Upper lobe of left lung (tissue), 6 donors: ENCODE data around the gene TEX50. TPM values are rescaled to one million over a fixed set of nuclear protein-coding genes. Genes with fewer than 3 reads are reported as not detected.
"Not testable (repeated sequence)": the region's sequence is repeated elsewhere in the genome, so short reads cannot be mapped to it uniquely, and the experiment has no call there.

Source experiments
- ATAC-seq, 2 donors: fragments of 200-7000 bp; cut with Tn5 transposase; one replicate each; pipeline ENCODE4 v1.9.1; 2022; ENCODE audit warnings: mild to moderate bottlenecking in 2 of 2, moderate library complexity in 2 of 2; ENCODE audit not compliant: low FRiP score in 2 of 2
- DNase-seq, 2 donors: peaks; one replicate each; pipeline ENCODE4 v3.0.0-alpha.2; 2019 to 2020
- H3K27ac ChIP-seq, 4 donors: fragments of 200-600 bp; sonication (generic); one replicate each; pipeline ENCODE4 v1.5.1; 2016 to 2019
- H3K27me3 ChIP-seq, 4 donors: fragments of 200-600 bp; sonication (generic); one replicate each; pipeline ENCODE4 v1.5.1; 2017 to 2019
- H3K36me3 ChIP-seq, 4 donors: fragments of 200-600 bp; sonication (generic); one replicate each; pipeline ENCODE4 v1.5.1; 2016 to 2019
- H3K4me1 ChIP-seq, 4 donors: fragments of 200-600 bp; sonication (generic); one replicate each; pipeline ENCODE4 v1.5.1; 2018 to 2019
- H3K4me3 ChIP-seq, 4 donors: fragments of 200-600 bp; sonication (generic); one replicate each; pipeline ENCODE4 v1.5.1; 2017 to 2019; ENCODE audit warnings: mild to moderate bottlenecking in 2 of 4, moderate library complexity in 1 of 4
- H3K9me3 ChIP-seq, 4 donors: fragments of 200-600 bp; sonication (generic); one replicate each; pipeline ENCODE4 v1.5.1; 2018 to 2019
- CTCF ChIP-seq, 6 experiments: fragments of 450-650 bp in 4 of 6; fragments of 200-600 bp in 2 of 6; sonication (generic) in 2 of 6; IDR thresholded peaks; one replicate each; pipeline ENCODE4 v1.5.1; 2016 to 2019; ENCODE audit warnings: antibody characterized with exemption in 6 of 6
- EP300 ChIP-seq, 4 donors: sonication (generic); formaldehyde crosslinking; IDR thresholded peaks; one replicate each; pipeline ENCODE4 v1.5.1; 2017; ENCODE audit warnings: antibody characterized with exemption in 4 of 4, control low read depth in 2 of 4
- POLR2A ChIP-seq, 4 donors: fragments of 450-650 bp; IDR thresholded peaks; one replicate each; pipeline ENCODE4 v1.5.1; 2016 to 2017; ENCODE audit warnings: antibody characterized with exemption in 4 of 4, mild to moderate bottlenecking in 2 of 4
- POLR2AphosphoS5 ChIP-seq, 2 donors: sonication (generic); formaldehyde crosslinking; IDR thresholded peaks; one replicate each; pipeline ENCODE4 v1.5.1; 2017; ENCODE audit warnings: antibody characterized with exemption in 2 of 2
- WGBS, 2 donors: methylation state at CpG; one replicate each; pipeline ENCODE4 v1.1.5; 2017 to 2018; 5-methylcytosine and 5-hydroxymethylcytosine counted together
- total RNA-seq, 6 donors: library from RNA; depleted of rRNA in 4 of 6; stranded (reverse); fragments of >200 nt in 4 of 6; gene quantifications; one replicate each; pipeline versions ENCODE4 v1.1.0 to v1.2.1, GENCODE V29; 2016 to 2021
- donor health status: DM: no; HTN: no; CAD: no; lungs with moderate emphysema.
- donor health status: DM: no; HTN: yes; CAD: no; lungs with severe emphysema.

The TEX50 gene, protein sequence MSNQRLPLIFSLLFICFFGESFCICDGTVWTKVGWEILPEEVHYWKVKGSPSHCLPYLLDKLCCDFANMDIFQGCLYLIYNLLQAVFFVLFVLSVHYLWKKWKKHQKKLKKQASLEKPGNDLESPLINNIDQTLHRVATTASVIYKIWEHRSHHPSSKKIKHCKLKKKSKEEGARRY
- total RNA-seq: not detected

- DNase-seq (no peak), ATAC-seq (no peak)
- no peaks in the 10 kb centered on the region for H3K27me3 ChIP-seq
- H3K9me3 ChIP-seq: no peaks in the 10 kb centered on the region
- no peak within 1 kb of the TSS for H3K4me3 ChIP-seq
- no peak for TF ChIP-seq EP300 (IDR thresholded peaks at IDR 0.05)
- TF ChIP-seq POLR2AphosphoS5 (IDR thresholded peaks at IDR 0.05): no peak
- no peaks in the 10 kb centered on the region for H3K36me3 ChIP-seq
- WGBS, 2 donors: 85% methylated on average over 1 of the region's 1 CpG
- no peaks in the 10 kb centered on the region for H3K4me1 ChIP-seq
- H3K27ac ChIP-seq: no peak within 1 kb of the TSS
Observed at GRCh38 chr1:173635116-173635515, at the start of gene TEX50. TSS of gene TEX50 (plus strand) at chr1:173635338. CDS start at chr1:173635522, 184 bp downstream.

DNA sequence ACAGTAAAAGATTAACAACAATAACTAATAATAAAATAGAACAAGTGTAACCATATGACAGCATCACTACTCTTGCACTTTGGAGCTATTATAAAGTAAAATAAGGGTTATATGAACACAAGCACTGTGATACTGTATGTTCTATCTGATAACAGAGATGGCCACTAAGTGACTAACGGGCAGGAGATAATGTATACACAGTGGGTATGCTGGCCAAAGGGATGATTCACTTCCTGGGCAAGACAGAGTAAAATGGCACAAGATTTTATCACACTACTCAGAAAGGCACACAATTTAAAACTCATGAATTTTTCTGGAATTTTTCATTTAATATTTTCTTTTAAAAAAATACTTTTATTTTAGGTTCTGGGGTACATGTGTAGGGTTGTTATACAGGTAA, 44.6 kb upstream of the TEX50 start:
- TF ChIP-seq EP300 (IDR thresholded peaks at IDR 0.05): no peak
- TF ChIP-seq POLR2A (IDR thresholded peaks at IDR 0.05): no peak
- no peak for TF ChIP-seq CTCF (IDR thresholded peaks at IDR 0.05)
- no peak for TF ChIP-seq POLR2AphosphoS5 (IDR thresholded peaks at IDR 0.05)
- DNase-seq (no peak), ATAC-seq (no peak)
- Histone ChIP-seq H3K27ac (no peak overlapping the region), H3K27me3 (no peaks in the 10 kb centered on the region), H3K4me1 (no peaks in the 10 kb centered on the region), H3K36me3 (no peaks in the 10 kb centered on the region), H3K9me3 (no peaks in the 10 kb centered on the region), H3K4me3 (no peak overlapping the region)
- WGBS, 2 donors: 67 to 70% methylated on average over 1 of the region's 1 CpG

DNA sequence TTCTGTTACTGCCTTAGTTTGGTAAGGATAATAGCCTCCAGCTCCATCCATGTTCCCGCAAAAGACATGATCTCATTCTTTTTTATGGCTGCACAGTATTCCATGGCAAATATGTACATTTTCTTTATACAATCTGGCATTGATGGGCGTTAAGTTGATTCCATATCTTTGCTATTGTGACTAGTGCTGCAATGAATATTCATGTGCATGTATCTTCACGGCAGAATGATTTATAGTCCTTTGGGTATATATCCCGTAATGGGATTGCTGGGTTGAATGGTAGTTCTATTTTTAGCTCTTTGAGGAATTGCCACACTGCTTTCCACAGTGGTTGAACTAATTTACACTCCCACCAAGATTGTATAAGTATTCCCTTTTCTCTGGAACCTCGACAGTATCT, 44.0 kb upstream of the TEX50 start:
- H3K36me3 ChIP-seq, H3K27ac ChIP-seq, H3K4me1 ChIP-seq, DNase-seq, ATAC-seq, H3K4me3 ChIP-seq, H3K9me3 ChIP-seq, H3K27me3 ChIP-seq: not testable (repeated sequence)
- WGBS, 2 donors: 82 to 85% methylated on average over 5 of the region's 5 CpGs

- no peak for DNase-seq
- no peak overlapping the region for H3K4me3 ChIP-seq
- 92 to 95% methylated on average over 3 of the region's 3 CpGs for WGBS, 2 donors
Observed at GRCh38 chr1:173596097-173596825, 38.9 kb upstream of the TEX50 start.

GRCh38 chr1:173601588-173601987, 33.5 kb upstream of the TEX50 start:
- H3K9me3 ChIP-seq: no peaks in the 10 kb centered on the region
- no peak overlapping the region for H3K27ac ChIP-seq
- TF ChIP-seq POLR2AphosphoS5 (IDR thresholded peaks at IDR 0.05): no peak
- TF ChIP-seq CTCF (IDR thresholded peaks at IDR 0.05): no peak
- TF ChIP-seq EP300 (IDR thresholded peaks at IDR 0.05): no peak
- no peak for TF ChIP-seq POLR2A (IDR thresholded peaks at IDR 0.05)
- DNase-seq (no peak), ATAC-seq (no peak)
- H3K4me3 ChIP-seq: no peak overlapping the region
- no peaks in the 10 kb centered on the region for H3K27me3 ChIP-seq
- no peaks in the 10 kb centered on the region for H3K36me3 ChIP-seq
- peaks cover 0 to 4% (median 0%) of the 10 kb centered on the region in 4 donors for H3K4me1 ChIP-seq
- 81 to 85% methylated on average over 2 of the region's 2 CpGs for WGBS, 2 donors

More at GRCh38 chr1:173596097-173596825, 38.9 kb upstream of the TEX50 start:
- Histone ChIP-seq H3K36me3 (no peaks in the 10 kb centered on the region), H3K27me3 (no peaks in the 10 kb centered on the region), H3K9me3 (no peaks in the 10 kb centered on the region), H3K4me1 (no peaks in the 10 kb centered on the region), H3K27ac (no peak overlapping the region)
- no peak for TF ChIP-seq CTCF (IDR thresholded peaks at IDR 0.05)
- no peak for TF ChIP-seq EP300 (IDR thresholded peaks at IDR 0.05)
- TF ChIP-seq POLR2AphosphoS5 (IDR thresholded peaks at IDR 0.05): no peak
- TF ChIP-seq POLR2A (IDR thresholded peaks at IDR 0.05): no peak
- ATAC-seq: no peak
